Neuronal stem cell (in vitro differentiated cells): Measurements from ENCODE around the gene MAP6D1.
"Not testable (repeated sequence)": the region's sequence is repeated elsewhere in the genome, so short reads cannot be mapped to it uniquely, and the experiment has no call there.

Experiments used
- DNase-seq: peaks from one replicate; pipeline ENCODE4 v3.0.0-alpha.2; 2013; ENCODE audit warnings: low spot score
- H2AFZ ChIP-seq: one replicate; pipeline ENCODE4 v1.6.1; 2013; ENCODE audit warnings: mild to moderate bottlenecking, low read length, inconsistent platforms
- H2AK5ac ChIP-seq: 2 replicates; pipeline ENCODE4 v1.6.1; 2013; ENCODE audit warnings: low read depth, mild to moderate bottlenecking, inconsistent platforms, low read length, moderate library complexity, mixed read lengths
- H2BK120ac ChIP-seq: 2 replicates; pipeline ENCODE4 v1.6.1; 2013; ENCODE audit warnings: low read depth, mild to moderate bottlenecking, inconsistent platforms, low read length, moderate library complexity, mixed read lengths
- H2BK12ac ChIP-seq: one replicate; pipeline ENCODE4 v1.6.1; 2013; ENCODE audit warnings: low read length, inconsistent platforms
- H2BK15ac ChIP-seq: 2 replicates; pipeline ENCODE4 v1.6.1; 2013; ENCODE audit warnings: mild to moderate bottlenecking, low read length, inconsistent platforms, mixed read lengths
- H2BK5ac ChIP-seq: one replicate; pipeline ENCODE4 v1.6.1; 2013; ENCODE audit warnings: inconsistent platforms, mild to moderate bottlenecking, low read length, moderate library complexity
- H3K14ac ChIP-seq: one replicate; pipeline ENCODE4 v1.6.1; 2013; ENCODE audit warnings: low read length, inconsistent platforms
- H3K18ac ChIP-seq: 2 replicates; pipeline ENCODE4 v1.6.1; 2013; ENCODE audit warnings: low read length, inconsistent platforms
- H3K23ac ChIP-seq: 2 replicates; pipeline ENCODE4 v1.6.1; 2013; ENCODE audit warnings: low read depth, mild to moderate bottlenecking, mixed read lengths, low read length, inconsistent platforms; ENCODE audit not compliant: poor library complexity
- H3K27ac ChIP-seq: replicated peaks from 3 replicates; pipeline ENCODE4 v1.5.1; 2013; ENCODE audit warnings: low read length, inconsistent platforms
- H3K27me3 ChIP-seq, 3 experiments: 2 replicates each; pipeline ENCODE4 v1.6.1; 2013; ENCODE audit warnings: low read length in 3 of 3, mild to moderate bottlenecking in 2 of 3, inconsistent platforms in 1 of 3, low read depth in 1 of 3, mixed read lengths in 1 of 3, moderate library complexity in 1 of 3; ENCODE audit not compliant: control insufficient read depth in 3 of 3, insufficient read depth in 3 of 3
- H3K36me3 ChIP-seq, 2 donors: replicated peaks in 1 of 2; 2 replicates each; pipeline ENCODE4 v1.6.1; 2013; ENCODE audit warnings: low read length in 2 of 2; ENCODE audit not compliant: control insufficient read depth in 2 of 2, insufficient read depth in 2 of 2
- H3K4ac ChIP-seq: 2 replicates; pipeline ENCODE4 v1.6.1; 2013; ENCODE audit warnings: inconsistent platforms, mild to moderate bottlenecking, low read length, moderate library complexity
- H3K4me1 ChIP-seq, 2 donors: 1 replicate in 1 of 2; 2 replicates in 1 of 2; pipeline ENCODE4 v1.6.1; 2013; ENCODE audit warnings: low read length in 2 of 2, low read depth in 1 of 2; ENCODE audit not compliant: control insufficient read depth in 2 of 2, insufficient read depth in 1 of 2
- H3K4me2 ChIP-seq: one replicate; pipeline ENCODE4 v1.6.1; 2013; ENCODE audit warnings: mild to moderate bottlenecking, low read length, inconsistent platforms; ENCODE audit not compliant: insufficient read depth, poor library complexity, severe bottlenecking
- H3K4me3 ChIP-seq, 2 donors: 2 replicates each; pipeline ENCODE4 v1.5.1; 2013; ENCODE audit warnings: low read length in 2 of 2, mild to moderate bottlenecking in 2 of 2, inconsistent platforms in 1 of 2, moderate library complexity in 1 of 2
- H3K79me1 ChIP-seq: one replicate; pipeline ENCODE4 v1.6.1; 2013; ENCODE audit warnings: low read depth, mild to moderate bottlenecking, inconsistent platforms, low read length, moderate library complexity
- H3K9ac ChIP-seq: one replicate; pipeline ENCODE4 v1.6.1; 2013; ENCODE audit warnings: mild to moderate bottlenecking, low read depth, low read length, inconsistent platforms; ENCODE audit not compliant: poor library complexity
- H3K9me3 ChIP-seq, 2 donors: replicated peaks in 1 of 2; 2 replicates each; pipeline versions ENCODE3 to v1.6.1; 2013; ENCODE audit warnings: low read length in 2 of 2, mild to moderate bottlenecking in 2 of 2, inconsistent platforms in 1 of 2, low read depth in 1 of 2, mixed read lengths in 1 of 2, moderate library complexity in 1 of 2; ENCODE audit not compliant: control insufficient read depth in 2 of 2, insufficient read depth in 1 of 2
- H4K8ac ChIP-seq: one replicate; pipeline ENCODE4 v1.6.1; 2013; ENCODE audit warnings: low read depth, mild to moderate bottlenecking, inconsistent platforms, low read length, moderate library complexity
- H4K91ac ChIP-seq: one replicate; pipeline ENCODE4 v1.6.1; 2013; ENCODE audit warnings: low read length, low read depth, mild to moderate bottlenecking, inconsistent platforms; ENCODE audit not compliant: poor library complexity
- WGBS, 2 donors: extraction: QIAGEN DNeasy Blood & Tissue Kit; methylation state at CpG; one replicate each; pipeline ENCODE4 v1.1.7; 2013; ENCODE audit warnings: missing lambda C conversion rate in 2 of 2, mixed read lengths in 1 of 2; ENCODE audit not compliant: insufficient read length in 2 of 2, insufficient replicate concordance in 1 of 2; ENCODE audit errors: extremely low coverage in 2 of 2; 5-methylcytosine and 5-hydroxymethylcytosine counted together

Gene MAP6D1

GRCh38 chr3:183779896-183780465 lies 45.4 kb downstream of the MAP6D1 start:
- no peaks in the 10 kb centered on the region for H3K27me3 ChIP-seq
- no peak overlapping the region for H3K4ac ChIP-seq
- no peak overlapping the region for H4K8ac ChIP-seq

GRCh38 chr3:183777016-183777618 lies 48.3 kb downstream of the MAP6D1 start:
- no peak overlapping the region for H2BK12ac ChIP-seq
- H3K36me3 ChIP-seq: peaks cover 37 to 93% of the 10 kb centered on the region in 2 donors
- no peak overlapping the region for H4K91ac ChIP-seq
- H2BK5ac ChIP-seq: no peak overlapping the region
- H3K9me3 ChIP-seq: no peaks in the 10 kb centered on the region
- H4K8ac ChIP-seq: no peak overlapping the region
- no CpG with 5 or more reads among the region's 4 CpGs for WGBS, 2 donors
- no peak for DNase-seq
- no peak overlapping the region for H3K27ac ChIP-seq
- no peak overlapping the region for H2BK15ac ChIP-seq
- H3K4ac ChIP-seq: no peak overlapping the region
- no peaks in the 10 kb centered on the region for H3K4me1 ChIP-seq
- H2BK120ac ChIP-seq: no peak overlapping the region
- H3K18ac ChIP-seq: no peak overlapping the region
- H3K27me3 ChIP-seq: no peaks in the 10 kb centered on the region
- H3K79me1 ChIP-seq: no peaks in the 10 kb centered on the region
- H3K4me2 ChIP-seq: no peak overlapping the region
- no peak overlapping the region for H3K9ac ChIP-seq
- H2AFZ ChIP-seq: no peak overlapping the region
- no peak overlapping the region for H2AK5ac ChIP-seq
- H3K14ac ChIP-seq: no peak overlapping the region
- no peak overlapping the region for H3K4me3 ChIP-seq
- H3K23ac ChIP-seq: no peak overlapping the region

More at GRCh38 chr3:183779896-183780465, 45.4 kb downstream of the MAP6D1 start:
- Histone ChIP-seq H2BK12ac (no peak overlapping the region), H3K14ac (no peak overlapping the region), H2BK120ac (no peak overlapping the region), H3K36me3 (peaks cover 28 to 92% of the 10 kb centered on the region in 2 donors), H2AFZ (no peak overlapping the region), H3K9ac (no peak overlapping the region), H3K18ac (no peak overlapping the region), H3K9me3 (no peaks in the 10 kb centered on the region), H3K4me3 (no peak overlapping the region), H3K23ac (no peak overlapping the region), H3K4me1 (no peaks in the 10 kb centered on the region), H3K79me1 (peaks cover 4% of the 10 kb centered on the region), H2BK15ac (no peak overlapping the region), H2AK5ac (no peak overlapping the region), H3K4me2 (no peak overlapping the region), H4K91ac (no peak overlapping the region), H2BK5ac (no peak overlapping the region), H3K27ac (no peak overlapping the region)
- no CpG with 5 or more reads among the region's 14 CpGs for WGBS, 2 donors
- DNase-seq: no peak

DNA sequence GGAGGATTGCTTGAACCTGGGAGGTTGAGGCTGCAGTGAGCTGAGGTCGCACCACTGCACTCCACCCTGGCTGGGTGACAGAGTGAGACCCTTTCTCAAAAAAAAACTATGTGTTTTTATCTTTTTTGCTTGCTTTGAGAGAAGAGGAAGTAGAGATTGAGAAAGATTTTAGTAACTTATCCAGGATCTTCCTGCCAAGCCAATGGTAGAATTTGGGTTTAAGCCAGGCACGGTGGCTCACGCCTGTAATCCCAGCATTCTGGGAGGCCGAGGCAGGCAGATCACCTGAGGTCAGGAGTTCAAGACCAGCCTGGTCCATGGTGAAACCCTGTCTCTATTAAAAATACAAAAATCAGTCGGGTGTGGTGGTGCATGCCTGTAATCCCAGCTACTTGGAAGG lies 48.9 kb downstream of the MAP6D1 start:
- peaks cover 39 to 95% of the 10 kb centered on the region in 2 donors for H3K36me3 ChIP-seq
- not testable (repeated sequence) for H3K4me3 ChIP-seq, H3K18ac ChIP-seq, H3K4me1 ChIP-seq, H3K27me3 ChIP-seq, H3K27ac ChIP-seq, H3K4ac ChIP-seq, H2AK5ac ChIP-seq, H2BK120ac ChIP-seq, H2BK12ac ChIP-seq, H2AFZ ChIP-seq, DNase-seq, H4K91ac ChIP-seq, H3K14ac ChIP-seq, H3K9me3 ChIP-seq, H3K23ac ChIP-seq, H3K9ac ChIP-seq, H4K8ac ChIP-seq, H2BK5ac ChIP-seq, H2BK15ac ChIP-seq, H3K79me1 ChIP-seq, H3K4me2 ChIP-seq
- WGBS, 2 donors: no CpG with 5 or more reads among the region's 5 CpGs

GRCh38 chr3:183775781-183776180 lies 49.6 kb downstream of the MAP6D1 start:
- no peak overlapping the region for H3K27ac ChIP-seq
- H3K4me2 ChIP-seq: no peak overlapping the region
- no peaks in the 10 kb centered on the region for H3K27me3 ChIP-seq
- H2BK15ac ChIP-seq: no peak overlapping the region
- no peak overlapping the region for H2BK12ac ChIP-seq
- no peak overlapping the region for H2BK120ac ChIP-seq
- WGBS, 2 donors: no CpG with 5 or more reads among the region's 5 CpGs
- no peak overlapping the region for H4K91ac ChIP-seq
- no peak overlapping the region for H4K8ac ChIP-seq
- H3K4me1 ChIP-seq: no peaks in the 10 kb centered on the region
- H3K14ac ChIP-seq: no peak overlapping the region
- H3K9me3 ChIP-seq: no peaks in the 10 kb centered on the region
- no peak overlapping the region for H2BK5ac ChIP-seq
- H3K23ac ChIP-seq: no peak overlapping the region
- no peak overlapping the region for H3K4ac ChIP-seq
- H3K4me3 ChIP-seq: no peak overlapping the region
- no peak overlapping the region for H2AK5ac ChIP-seq
- H3K36me3 ChIP-seq: peaks cover 34 to 95% of the 10 kb centered on the region in 2 donors
- H2AFZ ChIP-seq: no peak overlapping the region
- no peak overlapping the region for H3K9ac ChIP-seq
- H3K18ac ChIP-seq: no peak overlapping the region
- DNase-seq: no peak
- H3K79me1 ChIP-seq: no peaks in the 10 kb centered on the region
